ENCODE data around the gene NDUFA8. TPM values are rescaled to one million over a fixed set of nuclear protein-coding genes. Genes with fewer than 3 reads are reported as not detected.

NDUFA8 gene
- total and polyA plus RNA-seq, 2 experiments from 2014 or later: 36.6 to 144 TPM

DNA sequence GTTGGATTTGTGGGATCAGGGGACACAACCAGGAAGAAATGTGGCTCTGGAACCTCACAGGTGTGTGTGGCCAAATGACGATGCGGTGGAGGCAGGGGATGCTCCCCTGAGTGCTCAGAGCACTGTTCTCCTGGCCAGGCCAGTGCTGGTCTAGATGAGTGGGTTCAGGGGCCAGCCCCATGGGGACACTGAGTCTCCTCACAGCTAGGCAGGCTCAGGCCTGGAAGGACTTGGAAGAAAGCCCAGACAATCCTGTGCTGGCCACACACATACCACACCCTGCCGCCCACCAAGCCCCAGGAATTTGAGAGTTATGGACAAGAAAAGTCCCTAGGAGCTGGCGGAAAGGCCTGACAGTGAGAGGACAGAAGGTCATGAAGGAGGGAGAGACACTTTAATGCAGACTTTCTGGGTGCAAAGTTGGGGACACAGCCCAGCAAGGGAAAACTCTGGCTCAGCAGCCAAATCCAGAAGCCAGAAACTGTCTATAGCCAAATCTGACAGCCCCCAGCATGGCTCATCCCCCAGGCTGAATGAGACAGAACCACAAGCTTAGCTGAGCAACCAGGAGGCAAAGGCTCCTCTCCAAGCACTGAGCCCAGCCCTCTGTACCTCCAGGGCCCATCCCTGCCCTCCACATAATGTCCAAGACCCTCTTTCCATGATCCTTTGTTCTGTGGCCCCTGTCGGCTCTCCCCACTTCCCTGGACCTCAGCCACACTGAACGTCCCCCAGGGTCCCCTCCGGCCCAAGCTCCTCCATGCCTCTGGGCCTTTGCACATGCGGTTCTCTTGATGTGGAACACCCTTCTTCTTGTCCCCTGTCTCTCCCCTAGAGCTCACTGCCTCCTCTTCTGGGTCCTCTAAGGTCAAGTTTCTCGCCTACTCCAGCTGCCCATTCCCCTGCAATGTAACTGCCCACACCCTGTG lies 46.8 kb upstream of the NDUFA8 start (continued):
- no peak for TF ChIP-seq CREB1 (CRISPR knock-in tag; IDR thresholded peaks at IDR 0.05; ENCODE audit: low read depth)
- TF ChIP-seq ZNF114 (CRISPR knock-in tag; IDR thresholded peaks at IDR 0.05): no peak

DNA sequence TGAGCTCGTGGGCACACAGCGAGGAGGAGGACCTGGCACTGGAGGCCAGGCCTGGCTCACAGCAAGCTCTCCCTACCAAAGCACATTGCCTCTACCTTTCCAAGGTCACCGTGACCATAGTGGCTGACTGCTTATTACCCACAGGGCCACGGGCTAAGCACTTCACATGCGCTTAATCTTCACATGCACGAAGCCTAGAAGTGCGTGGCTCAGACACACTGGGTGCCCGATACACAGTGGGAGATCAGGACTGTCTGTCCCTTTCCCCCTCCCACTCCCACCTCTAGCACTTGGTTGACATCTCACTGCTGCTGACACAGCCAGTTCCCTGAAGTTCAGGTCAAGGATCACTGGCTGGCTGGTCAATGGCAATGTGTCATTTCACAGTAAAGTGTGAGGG lies 45.6 kb upstream of the NDUFA8 start:
- Histone ChIP-seq H3K4me1 (ENCODE audit: insufficient read depth) (peaks cover 13% of the 10 kb centered on the region), H3K9me2 (ENCODE audit: insufficient read depth) (0 out of 2 replicates have a peak, but pooled peaks cover 5% of the 10 kb centered on the region), H3K4me3 (no peak overlapping the region), H3K79me2 (replicated peaks; ENCODE audit: insufficient read depth) (no peaks in the 10 kb centered on the region), H4K20me1 (replicated peaks; ENCODE audit: insufficient read depth) (no peaks in the 10 kb centered on the region), H2AFZ (no peak overlapping the region), H3K27ac (ENCODE audit: low read depth) (no peak overlapping the region), H3K4me2 (no peak overlapping the region), H3K36me3 (ENCODE audit: insufficient read depth) (no peaks in the 10 kb centered on the region), H3F3A (replicated peaks; ENCODE audit: low read depth) (no peaks in the 10 kb centered on the region), H3K27me3 (ENCODE audit: insufficient read depth) (no peaks in the 10 kb centered on the region)
- Mint-ChIP-seq H3K9me3 (no peaks in the 10 kb centered on the region), H3K4me3 (no peak overlapping the region), H3K27ac (no peak overlapping the region), H3K4me1 (peaks cover 17% of the 10 kb centered on the region), H3K27me3 (ENCODE audit: insufficient read depth, low read depth, poor library complexity) (peaks cover 4% of the 10 kb centered on the region), H3K36me3 (ENCODE audit: low read depth) (no peaks in the 10 kb centered on the region; the same call in 2 of the 3 replicates)
- DNase-seq (ENCODE audit: low spot score) (no peak), ATAC-seq (no peak)
- TF ChIP-seq, protein P1, sequence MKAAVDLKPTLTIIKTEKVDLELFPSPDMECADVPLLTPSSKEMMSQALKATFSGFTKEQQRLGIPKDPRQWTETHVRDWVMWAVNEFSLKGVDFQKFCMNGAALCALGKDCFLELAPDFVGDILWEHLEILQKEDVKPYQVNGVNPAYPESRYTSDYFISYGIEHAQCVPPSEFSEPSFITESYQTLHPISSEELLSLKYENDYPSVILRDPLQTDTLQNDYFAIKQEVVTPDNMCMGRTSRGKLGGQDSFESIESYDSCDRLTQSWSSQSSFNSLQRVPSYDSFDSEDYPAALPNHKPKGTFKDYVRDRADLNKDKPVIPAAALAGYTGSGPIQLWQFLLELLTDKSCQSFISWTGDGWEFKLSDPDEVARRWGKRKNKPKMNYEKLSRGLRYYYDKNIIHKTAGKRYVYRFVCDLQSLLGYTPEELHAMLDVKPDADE (IDR thresholded peaks at IDR 0.05): no peak
- TF ChIP-seq, protein P2, sequence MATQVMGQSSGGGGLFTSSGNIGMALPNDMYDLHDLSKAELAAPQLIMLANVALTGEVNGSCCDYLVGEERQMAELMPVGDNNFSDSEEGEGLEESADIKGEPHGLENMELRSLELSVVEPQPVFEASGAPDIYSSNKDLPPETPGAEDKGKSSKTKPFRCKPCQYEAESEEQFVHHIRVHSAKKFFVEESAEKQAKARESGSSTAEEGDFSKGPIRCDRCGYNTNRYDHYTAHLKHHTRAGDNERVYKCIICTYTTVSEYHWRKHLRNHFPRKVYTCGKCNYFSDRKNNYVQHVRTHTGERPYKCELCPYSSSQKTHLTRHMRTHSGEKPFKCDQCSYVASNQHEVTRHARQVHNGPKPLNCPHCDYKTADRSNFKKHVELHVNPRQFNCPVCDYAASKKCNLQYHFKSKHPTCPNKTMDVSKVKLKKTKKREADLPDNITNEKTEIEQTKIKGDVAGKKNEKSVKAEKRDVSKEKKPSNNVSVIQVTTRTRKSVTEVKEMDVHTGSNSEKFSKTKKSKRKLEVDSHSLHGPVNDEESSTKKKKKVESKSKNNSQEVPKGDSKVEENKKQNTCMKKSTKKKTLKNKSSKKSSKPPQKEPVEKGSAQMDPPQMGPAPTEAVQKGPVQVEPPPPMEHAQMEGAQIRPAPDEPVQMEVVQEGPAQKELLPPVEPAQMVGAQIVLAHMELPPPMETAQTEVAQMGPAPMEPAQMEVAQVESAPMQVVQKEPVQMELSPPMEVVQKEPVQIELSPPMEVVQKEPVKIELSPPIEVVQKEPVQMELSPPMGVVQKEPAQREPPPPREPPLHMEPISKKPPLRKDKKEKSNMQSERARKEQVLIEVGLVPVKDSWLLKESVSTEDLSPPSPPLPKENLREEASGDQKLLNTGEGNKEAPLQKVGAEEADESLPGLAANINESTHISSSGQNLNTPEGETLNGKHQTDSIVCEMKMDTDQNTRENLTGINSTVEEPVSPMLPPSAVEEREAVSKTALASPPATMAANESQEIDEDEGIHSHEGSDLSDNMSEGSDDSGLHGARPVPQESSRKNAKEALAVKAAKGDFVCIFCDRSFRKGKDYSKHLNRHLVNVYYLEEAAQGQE (IDR thresholded peaks at IDR 0.05; ENCODE audit: unreplicated experiment): no peak
- no peak for TF ChIP-seq ZNF114 (CRISPR knock-in tag; IDR thresholded peaks at IDR 0.05)
- no peak for TF ChIP-seq ZNF331 (CRISPR knock-in tag; IDR thresholded peaks at IDR 0.05; ENCODE audit: low read depth)
- TF ChIP-seq POLR2AphosphoS5 (IDR thresholded peaks at IDR 0.05; ENCODE audit: low read depth): no peak
- no peak for TF ChIP-seq EZH2 (IDR thresholded peaks at IDR 0.05; ENCODE audit: low read depth, unreplicated experiment)
- no peak for TF ChIP-seq CTCF (conservative IDR thresholded peaks at IDR 0.05; ENCODE audit: low read depth in 2 of 2)
- TF ChIP-seq STAT1 (IDR thresholded peaks at IDR 0.05; ENCODE audit: unreplicated experiment): no peak
- no peak for TF ChIP-seq ZNF462 (CRISPR knock-in tag; IDR thresholded peaks at IDR 0.05)
- TF ChIP-seq JUNB (IDR thresholded peaks at IDR 0.05; ENCODE audit: unreplicated experiment): no peak
- TF ChIP-seq CREB1 (CRISPR knock-in tag; IDR thresholded peaks at IDR 0.05; ENCODE audit: low read depth): no peak

All from GM23338 (cell line).